KBM-7 (cell line): Measurements from ENCODE around the gene CLTCL1.
"Not testable (repeated sequence)": the region's sequence is repeated elsewhere in the genome, so short reads cannot be mapped to it uniquely, and the experiment has no call there.

Source experiments
- DNase-seq: peaks from one replicate; pipeline ENCODE4 v3.0.0-alpha.2; 2015
- in situ Hi-C: fragments of 300-500 bp; cut with MboI; formaldehyde crosslinking; loops from 2 replicates; pipeline ENCODE4 v1.14.3; 2020; ENCODE audit warnings: low sequenced_read_pairs, low pct_unique_long_range_greater_than_20kb, mixed read lengths

Gene CLTCL1

DNA sequence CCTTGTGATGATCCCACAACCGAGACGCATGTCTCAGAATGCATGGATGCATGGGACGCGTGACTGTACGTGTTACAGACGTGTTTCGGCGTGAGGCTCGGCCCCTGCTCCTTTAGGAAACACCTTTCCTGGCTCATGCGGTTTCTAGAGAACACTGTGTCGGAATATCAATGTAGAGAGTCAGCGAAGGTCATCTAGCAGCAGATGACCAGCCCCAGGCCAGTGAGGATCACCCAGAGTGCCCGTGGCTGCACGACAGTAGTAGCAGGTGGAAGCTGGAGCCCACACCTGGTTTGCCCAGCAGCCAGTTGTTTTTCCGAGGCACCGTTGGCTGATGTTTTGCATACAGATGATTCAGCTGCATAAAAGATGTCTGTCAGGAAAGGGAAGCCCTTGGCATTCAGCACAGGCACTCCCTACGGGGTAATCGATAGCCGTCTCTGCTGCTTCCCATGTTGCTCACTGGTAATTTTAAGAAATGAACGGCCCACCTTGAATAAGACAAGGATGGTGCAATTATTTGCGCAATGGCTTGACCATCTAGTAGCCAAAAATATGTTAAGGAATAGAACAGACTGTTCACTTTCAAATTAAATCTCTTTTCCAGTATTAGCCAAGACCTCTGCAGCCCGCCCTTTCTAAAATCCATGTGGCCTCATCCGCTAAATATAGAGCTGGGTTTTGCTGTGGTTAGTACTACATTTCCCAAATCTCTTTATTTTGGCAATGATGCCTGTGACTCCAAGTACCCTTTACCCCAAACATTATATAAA is 1.1 kb upstream of the CLTCL1 start:
- peak; percentile 8 for DNase-seq
- in situ Hi-C loops, result no loop called here

DNA sequence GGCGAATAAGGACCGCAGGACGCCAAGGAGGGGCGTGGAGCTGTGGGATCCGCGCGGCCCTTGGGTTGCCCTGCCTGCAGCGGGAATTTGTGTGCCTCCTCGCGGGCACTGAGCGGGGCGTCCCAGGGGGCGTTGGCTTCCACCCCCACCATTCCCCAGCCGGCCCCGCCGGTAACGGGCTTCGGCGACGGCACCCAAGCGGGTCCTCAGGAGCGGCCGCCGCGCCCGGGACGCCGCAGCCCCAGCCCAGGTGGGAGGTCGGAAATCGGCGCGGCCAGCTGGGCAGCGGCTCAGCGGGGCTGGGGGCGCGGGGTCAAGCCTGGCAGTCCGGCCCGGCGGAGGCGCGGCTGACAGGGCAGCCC is 320 bp downstream of the CLTCL1 start:
- DNase-seq, result no peak
- in situ Hi-C loops, result no loop called here

DNA sequence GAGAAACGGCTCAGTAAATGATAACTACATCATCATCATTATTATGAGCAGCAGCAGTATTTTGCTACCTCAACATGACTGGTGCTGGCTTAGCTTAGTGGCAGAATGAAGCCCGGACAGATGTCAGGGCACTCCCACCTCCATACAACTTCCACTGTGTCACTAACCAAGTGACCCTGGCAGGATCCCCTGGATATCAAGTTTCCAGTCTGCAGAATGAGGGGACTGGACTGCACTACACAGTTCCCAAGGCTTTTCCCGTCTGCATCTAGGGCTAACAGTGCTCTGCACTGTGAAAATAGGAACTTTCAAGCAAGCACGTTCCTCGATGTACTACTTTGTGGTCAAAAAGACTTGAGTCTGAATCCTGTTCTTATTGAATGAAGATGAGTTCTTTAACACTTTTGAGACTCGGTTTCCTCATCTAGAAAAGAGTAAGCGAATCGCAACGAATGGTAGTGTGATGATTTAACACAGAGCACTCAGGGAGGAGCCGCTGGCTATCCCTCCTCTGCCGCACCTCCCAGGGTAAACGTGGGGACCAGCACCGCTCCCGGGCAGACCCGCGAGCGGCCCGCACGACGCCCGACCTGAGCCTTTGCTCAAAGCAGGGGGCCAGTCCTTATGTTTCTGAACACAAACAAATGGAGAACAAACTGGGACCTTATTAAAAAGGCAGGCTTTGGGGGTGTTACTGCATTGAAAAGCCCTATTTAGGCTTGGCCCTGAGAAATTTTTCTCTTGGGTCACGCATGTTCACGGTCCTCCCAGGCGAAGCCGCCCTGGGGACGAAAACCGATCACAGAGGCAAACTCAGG is 910 bp downstream of the CLTCL1 start:
- in situ Hi-C loops, result no loop called here
- peak; percentile 39 for DNase-seq

DNA sequence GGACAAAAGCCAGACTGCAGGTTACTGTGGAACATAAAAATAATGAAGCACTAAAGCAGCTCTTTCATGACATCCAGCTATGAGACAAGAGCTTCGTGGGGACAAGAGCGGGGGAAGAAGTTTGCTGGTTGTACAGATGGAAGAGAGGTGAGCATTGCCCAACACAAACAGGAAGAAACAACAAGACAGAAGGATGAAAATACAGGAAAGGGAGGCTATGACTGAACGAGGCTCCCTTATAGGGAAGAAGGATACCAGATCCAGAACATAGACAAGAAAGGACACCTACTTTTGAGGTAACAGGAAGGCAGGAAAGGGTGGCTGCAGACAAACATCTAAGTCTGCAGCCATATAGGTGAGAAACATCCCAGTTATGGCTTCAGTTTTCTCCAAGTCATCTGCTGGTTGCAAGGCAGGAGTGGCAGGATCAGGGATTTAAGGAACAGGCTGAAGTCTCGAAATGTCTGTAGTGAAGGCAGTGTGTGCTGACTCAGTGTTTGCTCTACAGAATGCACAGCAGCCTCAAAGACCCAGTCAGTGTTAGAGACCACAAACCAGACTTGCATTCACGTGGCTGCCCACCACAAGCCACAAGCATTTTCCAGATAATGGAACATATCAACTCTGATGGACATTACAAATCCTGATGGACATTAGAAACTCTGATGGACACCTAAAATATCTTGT is 1.9 kb downstream of the CLTCL1 start:
- in situ Hi-C loops, result no loop called here
- peak; percentile 24 for DNase-seq

DNA sequence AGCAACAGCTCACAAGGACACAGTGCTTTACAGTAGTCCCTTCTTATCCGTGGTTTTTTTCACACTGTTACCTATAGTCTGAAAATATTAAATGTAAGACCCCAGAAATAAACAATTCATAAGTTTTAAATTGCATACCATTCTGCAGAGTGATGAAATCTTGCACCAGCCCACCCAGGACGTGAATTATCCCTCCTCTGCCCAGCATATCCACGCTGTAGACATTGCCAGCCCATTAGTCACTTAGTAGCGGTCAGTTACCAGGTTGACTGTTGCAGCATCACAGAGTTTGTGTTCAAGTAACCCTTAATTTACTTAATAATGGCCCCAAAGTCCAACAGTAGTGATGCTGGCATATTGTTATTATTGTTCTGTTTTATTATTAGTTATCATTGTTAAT is 3.6 kb downstream of the CLTCL1 start:
- no peak for DNase-seq
- in situ Hi-C loops, result no loop called here

DNA sequence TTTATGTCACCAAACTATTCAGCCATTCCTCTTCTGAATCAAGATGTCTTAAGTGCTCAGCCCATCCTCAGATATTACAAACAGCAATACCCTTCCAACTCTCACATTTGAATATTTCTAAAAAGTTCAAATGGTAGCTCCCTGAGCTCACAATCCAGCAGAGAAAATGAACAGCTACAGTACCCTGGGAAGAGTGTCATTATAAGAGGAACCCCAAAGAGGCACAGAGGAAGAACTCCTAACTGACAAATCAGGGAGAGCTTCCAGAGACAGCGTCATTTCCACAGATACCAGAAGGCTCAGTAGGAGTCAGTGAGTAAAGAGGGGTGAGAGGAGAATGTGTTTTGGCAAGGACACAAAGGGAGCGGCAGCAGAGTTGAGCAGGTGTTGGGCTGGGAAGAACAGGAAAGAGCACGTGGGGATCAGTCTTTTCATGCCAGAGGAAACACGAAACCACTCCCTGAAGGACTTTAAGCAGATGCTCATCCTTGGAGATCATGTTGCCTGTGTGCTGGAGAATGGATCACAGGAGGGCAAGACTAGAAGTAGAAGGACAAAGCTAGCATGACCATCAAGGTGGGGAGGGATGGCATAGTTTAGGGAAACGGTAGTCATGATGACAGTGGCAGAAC is 4.3 kb downstream of the CLTCL1 start:
- in situ Hi-C loops, result no loop called here
- DNase-seq, result no peak

DNA sequence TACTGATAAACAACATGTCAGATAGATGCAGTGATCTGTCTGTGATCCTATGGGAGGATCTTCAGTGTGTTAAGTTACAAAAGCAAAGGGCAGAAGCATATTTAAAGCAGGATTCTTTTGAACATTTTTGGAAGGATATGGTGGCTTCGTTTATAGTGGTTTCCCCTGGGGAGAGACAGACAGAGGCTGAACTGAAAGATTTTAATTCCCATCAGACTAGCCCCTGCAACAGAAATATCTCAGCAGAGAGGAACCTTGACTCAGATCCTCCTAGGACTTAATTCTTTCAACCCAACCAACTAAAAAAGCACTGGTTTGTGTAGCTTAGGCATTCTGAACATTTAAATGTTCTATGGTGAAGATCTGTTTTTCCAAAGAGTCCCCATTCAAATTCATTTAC is 5.7 kb downstream of the CLTCL1 start:
- in situ Hi-C loops, result no loop called here
- no peak for DNase-seq

DNA sequence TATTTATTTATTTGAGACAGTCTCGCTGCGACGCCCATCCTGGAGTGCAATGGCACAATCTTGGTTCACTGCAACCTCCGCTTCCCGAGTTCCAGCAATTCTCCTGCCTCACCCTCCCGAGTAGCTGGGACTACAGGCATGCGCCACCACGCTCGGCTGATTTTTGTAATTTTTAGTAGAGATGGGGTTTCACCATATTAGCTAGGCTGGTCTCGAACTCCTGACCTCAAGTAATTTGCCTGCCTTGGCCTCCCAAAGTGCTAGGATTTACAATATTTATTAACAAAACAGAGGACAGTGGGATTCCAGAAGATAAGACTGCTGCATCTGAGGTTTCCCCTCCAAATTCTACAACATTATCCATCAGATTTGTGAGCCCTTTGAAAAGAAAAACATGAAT is 12.4 kb downstream of the CLTCL1 start:
- in situ Hi-C loops, result not testable (repeated sequence)

DNA sequence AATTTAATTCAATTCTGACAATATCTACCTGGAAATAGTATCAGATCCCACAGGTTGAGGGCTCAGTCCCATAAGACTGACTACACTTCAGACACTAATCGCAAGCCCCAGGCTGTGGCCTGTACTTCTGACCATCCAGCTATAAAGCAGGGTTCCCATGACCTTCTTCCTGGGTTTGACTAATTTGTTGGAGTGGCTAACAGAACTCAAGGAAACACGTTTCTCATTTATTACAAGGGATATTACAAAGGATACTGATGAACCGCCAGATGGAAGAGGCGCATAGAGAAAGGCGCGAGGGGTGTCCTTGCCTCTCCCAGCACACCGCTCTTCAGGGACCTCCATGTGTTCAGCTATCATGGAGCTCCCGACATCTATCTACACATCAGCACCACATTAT is 13.7 kb downstream of the CLTCL1 start:
- no peak for DNase-seq
- in situ Hi-C loops, result no loop called here

More for the DNA sequence above, 12.4 kb downstream of the CLTCL1 start:
- DNase-seq, result not testable (repeated sequence)

DNA sequence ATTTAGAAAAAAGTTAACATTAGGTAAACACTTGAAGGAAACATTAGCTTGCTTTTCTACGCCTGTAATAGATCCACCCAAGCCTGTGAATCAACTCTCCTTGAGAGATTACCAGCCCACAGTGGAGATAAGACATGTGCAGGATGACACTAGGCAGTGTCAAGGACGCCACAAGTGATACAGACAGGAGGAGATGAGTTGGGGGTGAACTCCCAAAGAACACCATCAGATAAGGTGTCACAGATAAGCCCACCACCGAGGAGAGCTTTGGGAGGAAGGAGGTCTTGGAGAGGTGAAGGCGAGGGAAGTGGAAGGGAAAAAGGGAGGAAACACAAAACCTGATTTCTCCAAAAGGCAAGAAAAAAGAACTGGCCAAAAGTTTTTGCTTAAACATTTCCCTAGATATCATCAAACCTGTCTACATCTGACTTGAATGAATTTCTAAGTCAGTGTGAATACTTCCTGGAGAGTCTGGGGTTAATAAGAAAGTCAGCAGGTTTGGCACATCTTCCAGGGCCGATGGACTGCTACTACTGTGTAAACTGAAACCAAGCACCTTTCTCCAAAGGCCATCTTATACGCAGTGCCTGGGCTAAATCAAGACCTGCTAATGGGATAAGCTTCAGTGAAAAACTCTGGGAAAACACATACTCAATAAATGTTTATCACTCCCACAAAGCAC is 15.5 kb downstream of the CLTCL1 start:
- DNase-seq, result no peak

DNA sequence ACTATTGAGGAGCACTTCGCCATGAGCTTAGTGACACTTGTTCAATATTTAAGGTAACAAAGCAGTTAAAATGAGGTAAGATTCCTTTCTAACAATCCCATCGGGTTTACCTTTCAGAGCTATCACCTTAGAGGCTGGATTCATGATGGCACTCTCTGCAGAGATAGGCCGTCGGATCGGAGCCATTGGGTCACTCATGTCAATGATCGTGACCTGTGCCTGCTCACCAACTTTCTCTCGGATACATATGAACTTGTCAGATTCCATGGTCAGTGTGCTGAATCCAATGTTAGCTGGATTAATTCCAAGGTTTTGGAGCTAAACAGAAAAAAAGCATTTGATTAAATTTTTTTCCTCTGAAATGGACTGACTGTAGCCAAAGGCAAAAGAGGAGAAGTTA is 16.0 kb downstream of the CLTCL1 start:
- DNase-seq, result no peak
- in situ Hi-C loops, result no loop called here

More for the DNA sequence above, 15.5 kb downstream of the CLTCL1 start:
- in situ Hi-C loops, result no loop called here

DNA sequence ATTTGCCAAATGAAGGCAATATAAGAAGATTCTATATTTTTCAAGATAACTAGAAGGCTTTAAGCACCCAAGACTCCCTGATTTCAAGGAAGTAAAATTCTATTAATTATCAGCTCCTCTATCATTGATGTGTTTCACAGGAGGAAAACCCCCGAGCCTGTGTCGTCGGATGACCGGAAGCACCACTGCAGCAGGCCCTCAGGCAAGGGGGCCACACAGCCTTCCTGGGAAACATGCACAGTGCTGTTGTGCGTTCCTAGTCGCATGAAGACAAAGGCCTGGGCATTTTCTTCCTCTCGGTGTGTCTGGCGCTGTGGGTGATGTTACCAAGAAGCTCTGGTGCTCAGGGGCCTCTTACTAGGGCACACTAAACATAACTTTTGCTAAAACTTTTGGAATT is 16.4 kb downstream of the CLTCL1 start:
- in situ Hi-C loops, result no loop called here
- no peak for DNase-seq

DNA sequence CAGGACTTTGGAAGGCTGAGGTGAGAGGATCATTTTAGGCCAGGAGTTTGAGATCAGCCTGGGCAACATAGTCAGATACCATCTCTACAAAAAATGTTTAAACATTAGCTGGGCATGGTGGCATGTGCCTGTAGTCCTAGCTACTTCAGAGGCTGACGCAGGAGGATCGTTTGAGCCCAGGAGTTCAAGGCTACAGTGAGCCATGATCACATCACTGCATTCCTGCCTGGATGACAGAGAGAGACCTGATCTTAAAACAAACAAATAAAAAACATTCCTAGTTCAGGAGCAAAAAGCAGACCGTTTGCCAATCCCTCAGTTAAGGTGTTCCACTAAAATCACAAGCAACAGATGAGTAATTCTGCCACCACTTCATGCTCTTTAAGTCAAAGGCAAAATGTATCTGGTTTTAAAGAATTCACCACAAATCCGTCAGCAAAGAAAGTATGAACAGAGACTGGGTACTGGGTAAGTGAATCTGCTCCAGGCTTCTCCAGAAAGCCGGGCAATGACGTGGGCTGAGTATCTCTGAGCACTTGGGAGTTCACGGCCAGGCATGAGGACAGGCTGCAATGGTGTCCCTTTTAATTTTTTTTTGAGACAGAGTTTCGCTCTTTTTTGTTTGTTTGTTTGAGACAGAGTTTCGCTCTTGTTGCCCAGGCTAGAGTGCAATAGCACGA is 19.5 kb downstream of the CLTCL1 start:
- DNase-seq, result no peak
- in situ Hi-C loops, result no loop called here

DNA sequence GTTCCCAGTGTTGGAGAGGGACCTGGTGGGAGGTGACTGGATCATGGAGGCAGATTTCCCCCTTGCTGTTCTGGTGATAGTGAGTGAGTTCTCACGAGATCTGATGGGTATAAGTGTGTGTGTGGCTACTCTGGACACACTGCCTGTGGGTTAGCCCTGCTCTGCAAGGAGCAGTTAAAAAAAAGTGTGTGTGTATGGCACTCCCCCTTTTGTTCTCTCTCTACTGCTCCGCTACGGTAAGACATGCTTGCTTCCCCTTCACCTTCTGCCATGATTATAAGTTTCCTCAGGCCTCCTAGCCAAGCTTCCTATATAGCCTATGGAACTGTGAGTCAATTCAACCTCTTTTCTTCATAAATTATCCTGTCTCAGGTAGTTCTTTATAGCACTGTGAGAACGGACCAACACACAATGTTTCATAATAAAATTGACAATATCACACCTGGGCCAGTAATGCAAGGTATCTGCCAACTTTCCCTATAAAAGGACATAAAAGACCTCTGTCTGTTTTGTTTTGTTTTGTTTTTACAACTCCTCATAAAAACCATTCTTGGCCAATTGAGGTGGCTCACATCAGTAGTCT is 20.2 kb downstream of the CLTCL1 start:
- in situ Hi-C loops, result no loop called here
- DNase-seq, result no peak

DNA sequence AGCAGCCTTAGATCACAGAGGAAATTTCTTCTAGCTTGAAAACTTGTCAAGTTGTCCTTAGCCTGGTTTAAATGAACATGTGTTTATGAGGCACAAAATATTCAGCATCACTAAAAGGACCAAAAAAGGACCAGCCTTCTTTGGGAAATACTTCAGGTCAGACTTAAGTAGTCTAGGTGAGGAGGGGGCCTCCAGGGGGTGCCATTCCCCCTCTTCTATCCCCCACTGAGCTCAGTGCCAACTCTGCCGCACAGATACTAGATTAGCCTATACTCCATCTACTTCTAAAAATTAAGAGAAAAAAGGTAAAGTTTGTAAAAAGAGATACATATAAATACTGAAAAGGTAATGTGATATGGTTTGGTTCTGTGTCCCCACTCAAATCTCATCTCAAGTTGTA is 20.6 kb downstream of the CLTCL1 start:
- no peak for DNase-seq
- in situ Hi-C loops, result no loop called here

DNA sequence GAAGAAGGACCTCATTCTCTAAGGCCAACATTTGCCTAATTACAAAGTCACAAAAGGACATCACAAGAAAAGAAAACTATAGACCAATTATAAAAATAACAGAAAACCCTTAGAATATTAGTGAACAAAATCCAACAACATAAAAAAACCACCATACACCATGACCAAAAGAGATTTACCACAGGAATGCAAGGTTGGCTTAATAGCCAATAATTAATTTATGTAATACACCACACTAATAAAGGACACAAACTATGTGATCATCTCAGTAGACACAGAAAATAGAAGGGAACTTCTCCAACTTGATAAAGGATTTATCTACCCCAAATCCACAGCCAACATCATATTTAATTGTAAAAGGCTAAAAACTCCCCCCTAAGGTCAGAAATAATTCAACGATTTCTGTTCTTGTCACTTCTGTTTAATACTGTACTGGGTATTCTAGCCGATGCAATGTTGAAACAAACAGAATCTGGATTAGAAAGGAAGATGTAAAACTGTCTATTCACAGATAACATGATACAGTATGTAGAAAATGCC is 24.9 kb downstream of the CLTCL1 start:
- no peak for DNase-seq
- in situ Hi-C loops, result no loop called here

DNA sequence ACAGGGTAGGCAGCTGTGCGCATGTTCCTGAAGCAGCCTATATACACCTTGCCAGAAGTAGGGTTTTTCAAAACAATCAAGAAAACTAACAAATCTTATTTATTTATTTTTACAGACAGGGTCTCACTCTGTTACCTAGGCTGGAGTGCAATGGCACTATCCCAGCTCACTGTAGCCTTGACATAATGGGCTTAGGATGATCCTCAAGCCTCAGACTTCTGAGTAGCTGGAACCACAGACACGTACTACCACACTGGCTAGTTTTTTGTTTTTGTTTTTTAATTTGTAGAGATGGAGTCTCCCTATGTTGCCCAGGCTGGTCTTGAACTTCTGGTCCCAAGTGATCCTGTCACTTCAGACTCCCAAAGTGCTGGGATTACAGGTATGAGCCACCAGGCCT is 25.7 kb downstream of the CLTCL1 start:
- in situ Hi-C loops, result no loop called here
- no peak for DNase-seq

DNA sequence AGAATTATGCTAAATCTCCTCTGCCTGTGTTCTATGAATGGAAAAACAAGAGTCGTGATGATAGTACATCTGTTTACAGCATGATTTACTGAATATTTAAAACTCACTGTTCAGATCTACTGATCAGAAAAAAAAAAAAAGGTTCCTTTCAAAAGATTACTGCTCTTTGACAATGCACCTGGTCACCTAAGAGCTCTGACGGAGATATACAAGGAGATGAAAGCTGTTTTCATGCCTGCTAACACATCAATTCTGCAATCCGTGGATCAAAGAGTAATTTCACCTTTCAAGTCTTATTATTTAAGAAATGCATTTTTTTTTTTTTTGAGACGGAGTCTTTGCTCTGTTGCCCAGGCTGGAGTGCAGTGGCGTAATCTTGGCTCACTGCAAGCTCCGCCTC is 30.7 kb downstream of the CLTCL1 start:
- in situ Hi-C loops, result no loop called here
- no peak for DNase-seq
